HEK293 (cell line): ENCODE data around the gene ESPNL.

ENCODE experiments used
- CTCF ChIP-seq: fragments of 450-650 bp; formaldehyde crosslinking; IDR thresholded peaks from 2 replicates; pipeline ENCODE4 v1.5.1; 2016; ENCODE audit warnings: missing biosample characterization, missing genetic modification characterization
- GLI4 ChIP-seq: fragments of 450-650 bp; formaldehyde crosslinking; IDR thresholded peaks from 2 replicates; pipeline ENCODE4 v1.5.1; 2016; ENCODE audit warnings: missing biosample characterization, missing genetic modification characterization
- KLF16 ChIP-seq: fragments of 450-650 bp; formaldehyde crosslinking; IDR thresholded peaks from 2 replicates; pipeline ENCODE4 v1.5.1; 2017; ENCODE audit warnings: missing biosample characterization, missing genetic modification characterization
- ZBTB8A ChIP-seq: fragments of 450-650 bp; formaldehyde crosslinking; IDR thresholded peaks from 2 replicates; pipeline ENCODE4 v1.5.1; 2016; ENCODE audit warnings: missing biosample characterization, missing genetic modification characterization
- ZNF280D ChIP-seq: fragments of 450-650 bp; formaldehyde crosslinking; IDR thresholded peaks from 2 replicates; pipeline ENCODE4 v1.5.1; 2016; ENCODE audit warnings: missing biosample characterization, missing genetic modification characterization
- ZNF560 ChIP-seq: fragments of 450-650 bp; formaldehyde crosslinking; IDR thresholded peaks from 2 replicates; pipeline ENCODE4 v1.5.1; 2017; ENCODE audit warnings: missing biosample characterization, missing genetic modification characterization, borderline replicate concordance

DNA sequence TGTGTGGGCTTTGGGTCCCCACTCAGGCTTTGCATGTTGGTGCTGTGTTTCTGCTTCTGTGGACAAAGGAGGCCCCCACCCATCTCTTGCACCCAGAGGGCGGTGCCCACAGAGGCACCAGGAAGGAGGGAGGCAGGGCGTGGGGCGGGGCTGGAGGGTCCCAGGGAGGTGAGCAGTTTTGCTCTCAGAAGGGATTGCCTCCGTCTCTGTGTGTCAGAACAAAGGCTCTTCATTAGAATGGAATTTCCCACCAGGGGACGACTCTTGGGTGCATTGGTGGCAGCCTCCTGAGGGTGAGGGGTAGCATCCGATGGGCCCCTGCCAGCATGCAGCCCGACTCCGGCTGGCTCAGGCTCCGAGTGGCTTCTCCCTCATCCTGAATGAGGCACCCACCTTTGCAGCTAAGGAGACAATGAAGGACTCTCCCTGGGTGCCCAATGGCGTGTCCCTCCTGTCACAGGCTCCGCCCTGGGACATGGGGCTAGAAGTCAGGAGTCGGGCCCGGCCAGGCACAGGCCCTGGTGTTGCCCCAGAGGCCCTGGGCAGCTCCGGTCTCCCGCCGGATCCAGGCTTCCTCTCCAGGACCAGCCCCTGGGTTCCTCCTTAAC, 51.6 kb downstream of the ESPNL start:
- no peak for TF ChIP-seq ZBTB8A
- TF ChIP-seq CTCF (tag by site-specific recombination) = no peak
- no peak for TF ChIP-seq ZNF560 (tag by site-specific recombination)
- TF ChIP-seq ZNF280D (tag by site-specific recombination) = no peak
- TF ChIP-seq GLI4 = no peak
- no peak for TF ChIP-seq KLF16
